ENCODE data around the gene PANX1. TPM values are rescaled to one million over a fixed set of nuclear protein-coding genes. Genes with fewer than 3 reads are reported as not detected.
A peak's percentile ranks its signal among the peaks of the same experiment; 100 is the strongest.

The PANX1 gene
- total and polyA plus RNA-seq, 2 donors (not counting 1 experiment from before 2014, with no cell fraction given), result 51.7 to 54.5 TPM

- no peaks in the 10 kb centered on the region for H3K9me3 ChIP-seq (ENCODE audit: control insufficient read depth, insufficient read depth, low read depth, low read length)
- H3K27ac ChIP-seq (ENCODE audit: insufficient read depth, low read length), result no peak overlapping the region
- TF ChIP-seq EZH2 (IDR thresholded peaks at IDR 0.05; ENCODE audit: low read length, missing control alignments), result no peak
- no peak for TF ChIP-seq CTCF (conservative IDR thresholded peaks at IDR 0.05 in 1 of 2, IDR thresholded peaks at IDR 0.05 in 1 of 2; ENCODE audit: low read depth in 1 of 2, low read length in 2 of 2)
- no peak for DNase-seq (ENCODE audit: low read depth in 2 of 2)
- no peak overlapping the region for H3K9ac ChIP-seq (ENCODE audit: insufficient read depth, low read length)
- no peaks in the 10 kb centered on the region for H3K36me3 ChIP-seq (ENCODE audit: control insufficient read depth, insufficient read depth, low read length)
- no peak overlapping the region for H2AFZ ChIP-seq (ENCODE audit: low read length)
- no peaks in the 10 kb centered on the region for H4K20me1 ChIP-seq (ENCODE audit: control insufficient read depth, extremely low read depth, insufficient read depth, low read length)
- peaks cover 27% of the 10 kb centered on the region for H3K4me1 ChIP-seq (ENCODE audit: control insufficient read depth, extremely low read depth, insufficient read depth, low read length)
- no peak overlapping the region for H3K4me3 ChIP-seq (replicated peaks in 1 of 4; ENCODE audit: control extremely low read depth in 1 of 4, insufficient read depth in 1 of 4, low read depth in 3 of 4, low read length in 4 of 4)
- H3K27me3 ChIP-seq (ENCODE audit: control insufficient read depth, insufficient read depth, low read length), result no peaks in the 10 kb centered on the region
- no peak overlapping the region for H3K4me2 ChIP-seq (ENCODE audit: extremely low read depth, insufficient read depth, low read length)
- H3K79me2 ChIP-seq (ENCODE audit: control insufficient read depth, insufficient read depth, low read length), result peaks cover 78% of the 10 kb centered on the region
These were observed 5.1 kb downstream of the PANX1 start for GRCh38 chr11:94133752-94134151.

GRCh38 chr11:94134651-94135512 is 6.2 kb downstream of the PANX1 start:
- no peak overlapping the region for H2AFZ ChIP-seq (ENCODE audit: low read length)
- peak overlapping the region; percentile 91 for H3K4me2 ChIP-seq (ENCODE audit: extremely low read depth, insufficient read depth, low read length)
- DNase-seq (ENCODE audit: low read depth in 2 of 2), result peak; percentile 82 to 96
- peak overlapping the region; percentile 3 to 47 (median 30) for H3K4me3 ChIP-seq (replicated peaks in 1 of 4; ENCODE audit: control extremely low read depth in 1 of 4, insufficient read depth in 1 of 4, low read depth in 3 of 4, low read length in 4 of 4)
- no peaks in the 10 kb centered on the region for H3K36me3 ChIP-seq (ENCODE audit: control insufficient read depth, insufficient read depth, low read length)
- TF ChIP-seq EZH2 (IDR thresholded peaks at IDR 0.05; ENCODE audit: low read length, missing control alignments), result no peak
- no peak for TF ChIP-seq CTCF (conservative IDR thresholded peaks at IDR 0.05 in 1 of 2, IDR thresholded peaks at IDR 0.05 in 1 of 2; ENCODE audit: low read depth in 1 of 2, low read length in 2 of 2)
- peaks cover 82% of the 10 kb centered on the region for H3K79me2 ChIP-seq (ENCODE audit: control insufficient read depth, insufficient read depth, low read length)
- H3K27ac ChIP-seq (ENCODE audit: insufficient read depth, low read length), result peak overlapping the region; percentile 94
- peaks cover 27% of the 10 kb centered on the region for H3K4me1 ChIP-seq (ENCODE audit: control insufficient read depth, extremely low read depth, insufficient read depth, low read length)
- H3K9ac ChIP-seq (ENCODE audit: insufficient read depth, low read length), result peak overlapping the region; percentile 74
- H3K27me3 ChIP-seq (ENCODE audit: control insufficient read depth, insufficient read depth, low read length), result no peaks in the 10 kb centered on the region
- H4K20me1 ChIP-seq (ENCODE audit: control insufficient read depth, extremely low read depth, insufficient read depth, low read length), result no peaks in the 10 kb centered on the region
- no peaks in the 10 kb centered on the region for H3K9me3 ChIP-seq (ENCODE audit: control insufficient read depth, insufficient read depth, low read depth, low read length)

GRCh38 chr11:94139416-94139815 is 10.8 kb downstream of the PANX1 start:
- Histone ChIP-seq H3K27ac (ENCODE audit: insufficient read depth, low read length) (no peak overlapping the region), H3K4me1 (ENCODE audit: control insufficient read depth, extremely low read depth, insufficient read depth, low read length) (peaks cover 20% of the 10 kb centered on the region), H3K4me2 (ENCODE audit: extremely low read depth, insufficient read depth, low read length) (no peak overlapping the region), H4K20me1 (ENCODE audit: control insufficient read depth, extremely low read depth, insufficient read depth, low read length) (no peaks in the 10 kb centered on the region), H3K79me2 (ENCODE audit: control insufficient read depth, insufficient read depth, low read length) (peaks cover 75% of the 10 kb centered on the region), H3K27me3 (ENCODE audit: control insufficient read depth, insufficient read depth, low read length) (no peaks in the 10 kb centered on the region), H3K36me3 (ENCODE audit: control insufficient read depth, insufficient read depth, low read length) (no peaks in the 10 kb centered on the region), H3K9ac (ENCODE audit: insufficient read depth, low read length) (no peak overlapping the region), H3K9me3 (ENCODE audit: control insufficient read depth, insufficient read depth, low read depth, low read length) (no peaks in the 10 kb centered on the region), H2AFZ (ENCODE audit: low read length) (no peak overlapping the region), H3K4me3 (replicated peaks in 1 of 4; ENCODE audit: control extremely low read depth in 1 of 4, insufficient read depth in 1 of 4, low read depth in 3 of 4, low read length in 4 of 4) (no peak overlapping the region)
- no peak for DNase-seq (ENCODE audit: low read depth in 2 of 2)
- TF ChIP-seq EZH2 (IDR thresholded peaks at IDR 0.05; ENCODE audit: low read length, missing control alignments) (no peak), CTCF (conservative IDR thresholded peaks at IDR 0.05 in 1 of 2, IDR thresholded peaks at IDR 0.05 in 1 of 2; ENCODE audit: low read depth in 1 of 2, low read length in 2 of 2) (no peak)
